Psoas muscle (tissue), 8 donors: ENCODE measurements around the gene LAMA5. TPM values are rescaled to one million over a fixed set of nuclear protein-coding genes. Genes with fewer than 3 reads are reported as not detected.
A peak's percentile ranks its signal among the peaks of the same experiment; 100 is the strongest.

ENCODE experiments used
- ATAC-seq, 4 donors: fragments of 200-7000 bp; cut with Tn5 transposase; one replicate each; pipeline ENCODE4 v1.9.1; 2020; ENCODE audit warnings: moderate library complexity in 3 of 4, mild to moderate bottlenecking in 2 of 4
- DNase-seq, 2 donors: peaks; one replicate each; pipeline ENCODE4 v3.0.0-alpha.2; 2020
- H3K27ac ChIP-seq: fragments of 200-600 bp; one replicate; pipeline ENCODE4 v1.8.0; 2022
- H3K27me3 ChIP-seq, 3 donors: fragments of 200-600 bp in 1 of 3; one replicate each; pipeline versions ENCODE4 v1.6.1 to v1.8.0; 2013 to 2022; ENCODE audit warnings: low read length in 2 of 3, mild to moderate bottlenecking in 2 of 3, moderate library complexity in 1 of 3; ENCODE audit not compliant: insufficient read depth in 3 of 3
- H3K36me3 ChIP-seq, 2 donors: fragments of 200-600 bp in 1 of 2; one replicate each; pipeline versions ENCODE4 v1.6.1 to v1.8.0; 2013 to 2022; ENCODE audit warnings: low read depth in 1 of 2, mild to moderate bottlenecking in 1 of 2, moderate library complexity in 1 of 2; ENCODE audit not compliant: insufficient read depth in 1 of 2
- H3K4me1 ChIP-seq: fragments of 200-600 bp; one replicate; pipeline ENCODE4 v1.8.0; 2022
- H3K4me3 ChIP-seq: fragments of 200-600 bp; one replicate; pipeline ENCODE4 v1.8.0; 2022; ENCODE audit warnings: mild to moderate bottlenecking
- H3K9me3 ChIP-seq: fragments of 200-600 bp; one replicate; pipeline ENCODE4 v1.8.0; 2022
- CTCF ChIP-seq: fragments of 200-600 bp; IDR thresholded peaks from one replicate; pipeline ENCODE4 v1.8.0; 2022; ENCODE audit warnings: antibody characterized with exemption
- WGBS, 3 donors: extraction: QIAGEN DNeasy Blood & Tissue Kit; methylation state at CpG; one replicate each; pipeline versions ENCODE4 v1.1.6 to v1.1.7; 2013; 5-methylcytosine and 5-hydroxymethylcytosine counted together
- intact Hi-C, 2 donors: fragments of 100-400 bp; cut with DNase I; formaldehyde crosslinking; loops; one replicate each; pipeline versions ENCODE4 v1.11.0 to v1.14.2; 2022
- polyA plus RNA-seq, 3 donors: library from polyadenylated mRNA; stranded (reverse); fragments of 200-250 nt; gene quantifications; one replicate each; pipeline ENCODE4 v1.2.3, GENCODE V29; 2013
- total RNA-seq, 4 donors: library from RNA; stranded (reverse); fragmentation: NEBNext Ultra II Directional in 2 of 4; extraction: Animal tissue kit (Norgen Biotek cat#: 25700) in 2 of 4; gene quantifications; one replicate each; pipeline versions ENCODE4 v1.2.1 to v1.2.4, GENCODE V29; 2021 to 2023
- donor health status: healthy with polysubstance abuse.
- donor health status: DM: no; HTN: no; CAD: no; lungs with moderate emphysema.
- donor health status: Bipolar disorder and iron deficiency.
- donor health status: healthy.
- donor health status: DM: yes; HTN: yes; CAD: no.
- donor health status: DM: no; HTN: no; CAD: no.
- donor health status: DM: no; HTN: no; CAD: no.
- donor health status: DM: yes; HTN: yes; CAD: no.

LAMA5 gene
- total and polyA plus RNA-seq, 7 donors, result 14.4 to 74.6 (median 34.2) TPM

GRCh38 chr20:62344782-62345181 lies 22.3 kb downstream of the LAMA5 start:
- 90 to 93% (median 92%) methylated on average over 10 of the region's 10 CpGs for WGBS, 3 donors
- intact Hi-C loops, result loop anchor here in 1 of 2 donors (5.0 kb wide), 1 partner anchor 33 kb away; no protein-coding TSS in a partner anchor

GRCh38 chr20:62344092-62344491 lies 23.0 kb downstream of the LAMA5 start:
- intact Hi-C loops, result loop anchor here in 1 of 2 donors (5.0 kb wide), 1 partner anchor 33 kb away; no protein-coding TSS in a partner anchor
- no peaks in the 10 kb centered on the region for H3K27me3 ChIP-seq
- H3K36me3 ChIP-seq, result peaks cover 0 to 56% of the 10 kb centered on the region in 2 donors
- no peak overlapping the region for H3K27ac ChIP-seq
- TF ChIP-seq CTCF, result no peak
- 89 to 95% (median 95%) methylated on average over 5 of the region's 5 CpGs for WGBS, 3 donors
- peaks cover 15% of the 10 kb centered on the region for H3K4me1 ChIP-seq
- ATAC-seq (no peak), DNase-seq (no peak)
- no peak overlapping the region for H3K4me3 ChIP-seq
- no peaks in the 10 kb centered on the region for H3K9me3 ChIP-seq

More at GRCh38 chr20:62344782-62345181, 22.3 kb downstream of the LAMA5 start:
- Histone ChIP-seq H3K4me1 (peaks cover 15% of the 10 kb centered on the region), H3K27me3 (no peaks in the 10 kb centered on the region), H3K27ac (no peak overlapping the region), H3K9me3 (no peaks in the 10 kb centered on the region), H3K36me3 (peaks cover 0 to 54% of the 10 kb centered on the region in 2 donors), H3K4me3 (no peak overlapping the region)
- DNase-seq (no peak), ATAC-seq (no peak)
- TF ChIP-seq CTCF, result no peak

- ATAC-seq (no peak), DNase-seq (no peak)
- peaks cover 0 to 62% of the 10 kb centered on the region in 2 donors for H3K36me3 ChIP-seq
- no peak overlapping the region for H3K4me3 ChIP-seq
- no peaks in the 10 kb centered on the region for H3K9me3 ChIP-seq
- H3K27ac ChIP-seq, result no peak overlapping the region
- 76 to 81% (median 78%) methylated on average over 10 of the region's 10 CpGs for WGBS, 3 donors
- TF ChIP-seq CTCF, result no peak
- peaks cover 13% of the 10 kb centered on the region for H3K4me1 ChIP-seq
- no peaks in the 10 kb centered on the region for H3K27me3 ChIP-seq
- intact Hi-C loops, result loop anchor here in 1 of 2 donors (5.0 kb wide), 1 partner anchor 34 kb away; no protein-coding TSS in a partner anchor
These were observed 24.2 kb downstream of the LAMA5 start for GRCh38 chr20:62342910-62343309.

- ATAC-seq, result no peak
- Histone ChIP-seq H3K27me3 (no peaks in the 10 kb centered on the region), H3K4me1 (no peaks in the 10 kb centered on the region), H3K9me3 (no peaks in the 10 kb centered on the region), H3K4me3 (no peak overlapping the region), H3K27ac (no peak overlapping the region), H3K36me3 (peaks cover 0 to 62% of the 10 kb centered on the region in 2 donors)
- DNase-seq, result peak in 1 of 2 donors; percentile 10
- 77 to 87% (median 77%) methylated on average over 14 of the region's 14 CpGs for WGBS, 3 donors
- intact Hi-C loops, result loop anchor here in 1 of 2 donors (5.0 kb wide), 1 partner anchor 38 kb away; no protein-coding TSS in a partner anchor
- TF ChIP-seq CTCF, result no peak
These were observed 27.5 kb downstream of the LAMA5 start for GRCh38 chr20:62339647-62340062.

GRCh38 chr20:62338294-62338620 lies 28.9 kb downstream of the LAMA5 start:
- H3K4me3 ChIP-seq, result no peak overlapping the region
- no peak for TF ChIP-seq CTCF
- peak in 1 of 4 donors; percentile 10 for ATAC-seq

More at GRCh38 chr20:62338294-62338620, 28.9 kb downstream of the LAMA5 start:
- no peak overlapping the region for H3K27ac ChIP-seq
- H3K9me3 ChIP-seq, result no peaks in the 10 kb centered on the region
- intact Hi-C loops, result no loop called here
- H3K36me3 ChIP-seq, result peaks cover 0 to 58% of the 10 kb centered on the region in 2 donors
- WGBS, 3 donors, result 93 to 95% (median 93%) methylated on average over 12 to 16 of the region's 16 CpGs
- no peaks in the 10 kb centered on the region for H3K4me1 ChIP-seq
- peak in 1 of 2 donors; percentile 5 for DNase-seq
- no peaks in the 10 kb centered on the region for H3K27me3 ChIP-seq
